ENCODE measurements around the gene NUP210. TPM values are rescaled to one million over a fixed set of nuclear protein-coding genes. Genes with fewer than 3 reads are reported as not detected.

The NUP210 gene
- total and polyA plus RNA-seq, 2 experiments from 2014 or later: 13.8 to 73.9 TPM

GRCh38 chr3:13305623-13306022, 114.5 kb downstream of the NUP210 start:
- Histone ChIP-seq H3F3A (replicated peaks; ENCODE audit: low read depth) (peaks cover 3% of the 10 kb centered on the region; the same call in 1 of the 2 replicates), H3K4me2 (no peak overlapping the region), H3K4me1 (ENCODE audit: insufficient read depth) (peaks cover 4% of the 10 kb centered on the region; the same call in 1 of the 2 replicates), H3K27ac (ENCODE audit: low read depth) (no peak overlapping the region), H2AFZ (no peak overlapping the region), H3K79me2 (replicated peaks; ENCODE audit: insufficient read depth) (no peaks in the 10 kb centered on the region), H3K4me3 (no peak overlapping the region), H4K20me1 (replicated peaks; ENCODE audit: insufficient read depth) (no peaks in the 10 kb centered on the region), H3K9me2 (ENCODE audit: insufficient read depth) (no peaks in the 10 kb centered on the region), H3K36me3 (ENCODE audit: insufficient read depth) (no peaks in the 10 kb centered on the region), H3K27me3 (ENCODE audit: insufficient read depth) (no peaks in the 10 kb centered on the region)
- H3K4me1 Mint-ChIP-seq: peaks cover 34% of the 10 kb centered on the region
- ATAC-seq (no peak), DNase-seq (ENCODE audit: low spot score) (no peak)
- peaks cover 28% of the 10 kb centered on the region for H3K27me3 Mint-ChIP-seq (ENCODE audit: insufficient read depth, low read depth, poor library complexity)
- no peak overlapping the region for H3K27ac Mint-ChIP-seq
- no peaks in the 10 kb centered on the region for H3K9me3 Mint-ChIP-seq
- no peak overlapping the region for H3K4me3 Mint-ChIP-seq
- TF ChIP-seq NANOG (IDR thresholded peaks at IDR 0.05; ENCODE audit: borderline replicate concordance): no peak
- TF ChIP-seq, protein P1, sequence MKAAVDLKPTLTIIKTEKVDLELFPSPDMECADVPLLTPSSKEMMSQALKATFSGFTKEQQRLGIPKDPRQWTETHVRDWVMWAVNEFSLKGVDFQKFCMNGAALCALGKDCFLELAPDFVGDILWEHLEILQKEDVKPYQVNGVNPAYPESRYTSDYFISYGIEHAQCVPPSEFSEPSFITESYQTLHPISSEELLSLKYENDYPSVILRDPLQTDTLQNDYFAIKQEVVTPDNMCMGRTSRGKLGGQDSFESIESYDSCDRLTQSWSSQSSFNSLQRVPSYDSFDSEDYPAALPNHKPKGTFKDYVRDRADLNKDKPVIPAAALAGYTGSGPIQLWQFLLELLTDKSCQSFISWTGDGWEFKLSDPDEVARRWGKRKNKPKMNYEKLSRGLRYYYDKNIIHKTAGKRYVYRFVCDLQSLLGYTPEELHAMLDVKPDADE (IDR thresholded peaks at IDR 0.05): no peak
- no peak for TF ChIP-seq ZNF114 (CRISPR knock-in tag; IDR thresholded peaks at IDR 0.05)
- TF ChIP-seq EZH2phosphoT487 (IDR thresholded peaks at IDR 0.05; ENCODE audit: unreplicated experiment): no peak
- TF ChIP-seq JUNB (IDR thresholded peaks at IDR 0.05; ENCODE audit: unreplicated experiment): no peak
- no peak for TF ChIP-seq CREB1 (CRISPR knock-in tag; IDR thresholded peaks at IDR 0.05; ENCODE audit: low read depth)
- TF ChIP-seq EZH2 (IDR thresholded peaks at IDR 0.05; ENCODE audit: low read depth, unreplicated experiment): no peak
- TF ChIP-seq ZNF331 (CRISPR knock-in tag; IDR thresholded peaks at IDR 0.05; ENCODE audit: low read depth): no peak
- TF ChIP-seq, protein P2, sequence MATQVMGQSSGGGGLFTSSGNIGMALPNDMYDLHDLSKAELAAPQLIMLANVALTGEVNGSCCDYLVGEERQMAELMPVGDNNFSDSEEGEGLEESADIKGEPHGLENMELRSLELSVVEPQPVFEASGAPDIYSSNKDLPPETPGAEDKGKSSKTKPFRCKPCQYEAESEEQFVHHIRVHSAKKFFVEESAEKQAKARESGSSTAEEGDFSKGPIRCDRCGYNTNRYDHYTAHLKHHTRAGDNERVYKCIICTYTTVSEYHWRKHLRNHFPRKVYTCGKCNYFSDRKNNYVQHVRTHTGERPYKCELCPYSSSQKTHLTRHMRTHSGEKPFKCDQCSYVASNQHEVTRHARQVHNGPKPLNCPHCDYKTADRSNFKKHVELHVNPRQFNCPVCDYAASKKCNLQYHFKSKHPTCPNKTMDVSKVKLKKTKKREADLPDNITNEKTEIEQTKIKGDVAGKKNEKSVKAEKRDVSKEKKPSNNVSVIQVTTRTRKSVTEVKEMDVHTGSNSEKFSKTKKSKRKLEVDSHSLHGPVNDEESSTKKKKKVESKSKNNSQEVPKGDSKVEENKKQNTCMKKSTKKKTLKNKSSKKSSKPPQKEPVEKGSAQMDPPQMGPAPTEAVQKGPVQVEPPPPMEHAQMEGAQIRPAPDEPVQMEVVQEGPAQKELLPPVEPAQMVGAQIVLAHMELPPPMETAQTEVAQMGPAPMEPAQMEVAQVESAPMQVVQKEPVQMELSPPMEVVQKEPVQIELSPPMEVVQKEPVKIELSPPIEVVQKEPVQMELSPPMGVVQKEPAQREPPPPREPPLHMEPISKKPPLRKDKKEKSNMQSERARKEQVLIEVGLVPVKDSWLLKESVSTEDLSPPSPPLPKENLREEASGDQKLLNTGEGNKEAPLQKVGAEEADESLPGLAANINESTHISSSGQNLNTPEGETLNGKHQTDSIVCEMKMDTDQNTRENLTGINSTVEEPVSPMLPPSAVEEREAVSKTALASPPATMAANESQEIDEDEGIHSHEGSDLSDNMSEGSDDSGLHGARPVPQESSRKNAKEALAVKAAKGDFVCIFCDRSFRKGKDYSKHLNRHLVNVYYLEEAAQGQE (IDR thresholded peaks at IDR 0.05; ENCODE audit: unreplicated experiment): no peak
- no peak for TF ChIP-seq POLR2AphosphoS5 (IDR thresholded peaks at IDR 0.05; ENCODE audit: low read depth)
- TF ChIP-seq, protein P3, sequence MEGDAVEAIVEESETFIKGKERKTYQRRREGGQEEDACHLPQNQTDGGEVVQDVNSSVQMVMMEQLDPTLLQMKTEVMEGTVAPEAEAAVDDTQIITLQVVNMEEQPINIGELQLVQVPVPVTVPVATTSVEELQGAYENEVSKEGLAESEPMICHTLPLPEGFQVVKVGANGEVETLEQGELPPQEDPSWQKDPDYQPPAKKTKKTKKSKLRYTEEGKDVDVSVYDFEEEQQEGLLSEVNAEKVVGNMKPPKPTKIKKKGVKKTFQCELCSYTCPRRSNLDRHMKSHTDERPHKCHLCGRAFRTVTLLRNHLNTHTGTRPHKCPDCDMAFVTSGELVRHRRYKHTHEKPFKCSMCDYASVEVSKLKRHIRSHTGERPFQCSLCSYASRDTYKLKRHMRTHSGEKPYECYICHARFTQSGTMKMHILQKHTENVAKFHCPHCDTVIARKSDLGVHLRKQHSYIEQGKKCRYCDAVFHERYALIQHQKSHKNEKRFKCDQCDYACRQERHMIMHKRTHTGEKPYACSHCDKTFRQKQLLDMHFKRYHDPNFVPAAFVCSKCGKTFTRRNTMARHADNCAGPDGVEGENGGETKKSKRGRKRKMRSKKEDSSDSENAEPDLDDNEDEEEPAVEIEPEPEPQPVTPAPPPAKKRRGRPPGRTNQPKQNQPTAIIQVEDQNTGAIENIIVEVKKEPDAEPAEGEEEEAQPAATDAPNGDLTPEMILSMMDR (conservative IDR thresholded peaks at IDR 0.05; ENCODE audit: low read depth in 2 of 2): no peak
- no peak for TF ChIP-seq ZNF462 (CRISPR knock-in tag; IDR thresholded peaks at IDR 0.05)
- TF ChIP-seq STAT1 (IDR thresholded peaks at IDR 0.05; ENCODE audit: unreplicated experiment): no peak
- no peaks in the 10 kb centered on the region for H3K36me3 Mint-ChIP-seq (ENCODE audit: low read depth)

Data from GM23338 (cell line).